Erythroblast (primary cell): ENCODE results near the gene P2RY14.

Source experiments
- GATA1 ChIP-seq: IDR thresholded peaks from 2 replicates; pipeline ENCODE4 v1.6.1; 2011; ENCODE audit warnings: low read depth, mild to moderate bottlenecking, control low read depth, low read length, moderate library complexity
- POLR2A ChIP-seq: IDR thresholded peaks from 2 replicates; pipeline ENCODE4 v1.6.1; 2011; ENCODE audit warnings: mild to moderate bottlenecking, low read length

- TF ChIP-seq POLR2A (no peak), GATA1 (no peak)
Measured at GRCh38 chr3:151234825-151235224, 43.5 kb downstream of the P2RY14 start.
